Left cardiac atrium (tissue), 4 donors: Measurements from ENCODE around the gene SLIT3. TPM values are rescaled to one million over a fixed set of nuclear protein-coding genes. Genes with fewer than 3 reads are reported as not detected.
A peak's percentile ranks its signal among the peaks of the same experiment; 100 is the strongest.

ENCODE experiments used
- ATAC-seq, 2 donors: fragments of 200-7000 bp; cut with Tn5 transposase; one replicate each; pipeline ENCODE4 v1.9.1; 2020; ENCODE audit warnings: mild to moderate bottlenecking in 2 of 2, moderate library complexity in 2 of 2
- DNase-seq: peaks from one replicate; pipeline ENCODE4 v3.0.0-alpha.2; 2020
- intact Hi-C, 2 donors: fragments of 100-400 bp; cut with DNase I; formaldehyde crosslinking; loops; one replicate each; pipeline versions ENCODE4 v1.14.1 to v1.15.1; 2022 to 2023
- total RNA-seq, 2 donors: library from RNA; stranded (reverse); fragmentation: NEBNext Ultra II Directional; extraction: Animal tissue kit (Norgen Biotek cat#: 25700); gene quantifications; one replicate each; pipeline ENCODE4 v1.2.1, GENCODE V29; 2021
- donor health status: DM: no; HTN: yes; CAD: no.
- donor health status: DM: no; HTN: yes; CAD: no; lungs with severe emphysema.
- donor health status: DM: yes; HTN: yes; CAD: no.
- donor health status: Dilated cardiomyopathy.

Gene SLIT3
- total RNA-seq, 2 donors from 2014 or later, result 71.1 to 117 TPM

DNA sequence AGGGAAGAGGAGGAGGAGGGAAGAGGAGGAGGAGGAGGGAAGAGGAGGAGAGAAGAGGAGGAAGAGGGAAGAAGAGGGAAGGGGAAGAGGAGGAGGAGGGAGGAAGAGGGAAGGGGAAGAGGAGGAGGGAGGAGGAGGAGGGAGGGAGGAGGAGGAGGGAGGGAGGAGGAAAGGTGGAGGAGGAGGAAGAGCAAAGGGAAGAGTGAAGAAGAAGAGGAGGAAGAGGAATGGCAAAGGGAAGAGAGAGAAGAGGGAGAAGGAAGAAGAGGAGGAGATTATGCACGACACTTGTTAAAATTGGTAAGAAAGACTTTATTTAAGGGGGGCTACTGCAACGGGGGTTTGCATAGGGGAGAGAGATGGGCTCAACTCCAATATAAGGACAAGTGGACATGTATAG, 221.2 kb downstream of the SLIT3 start:
- intact Hi-C loops, result no loop called here
- ATAC-seq, result no peak

GRCh38 chr5:169074839-169075238, 226.1 kb downstream of the SLIT3 start:
- no peak for DNase-seq
- intact Hi-C loops, result no loop called here
- ATAC-seq, result no peak

More for the DNA sequence above, 221.2 kb downstream of the SLIT3 start:
- no peak for DNase-seq

GRCh38 chr5:169072233-169072632, 228.7 kb downstream of the SLIT3 start:
- ATAC-seq (no peak), DNase-seq (no peak)
- intact Hi-C loops, result no loop called here

DNA sequence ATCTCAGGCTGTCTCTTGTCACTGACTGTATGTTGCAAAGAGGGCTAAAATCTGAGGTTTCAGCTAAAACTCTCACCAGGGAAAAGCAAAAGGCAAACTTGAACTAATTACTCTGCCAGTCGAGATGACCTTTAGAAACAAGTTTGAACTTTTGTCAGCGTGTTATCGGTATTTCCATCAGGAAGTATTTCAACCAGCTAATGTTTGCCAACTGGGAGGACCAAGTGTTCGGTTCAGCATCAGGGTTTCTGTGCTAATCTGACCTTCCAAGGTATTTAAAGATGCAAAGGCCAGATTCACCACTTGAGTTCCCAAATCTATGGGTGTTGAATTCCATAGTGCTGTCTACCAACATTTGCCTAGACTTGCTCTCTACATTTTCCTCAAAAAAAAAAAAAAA, 230.5 kb downstream of the SLIT3 start:
- intact Hi-C loops, result no loop called here
- ATAC-seq, result no peak
- DNase-seq, result no peak

DNA sequence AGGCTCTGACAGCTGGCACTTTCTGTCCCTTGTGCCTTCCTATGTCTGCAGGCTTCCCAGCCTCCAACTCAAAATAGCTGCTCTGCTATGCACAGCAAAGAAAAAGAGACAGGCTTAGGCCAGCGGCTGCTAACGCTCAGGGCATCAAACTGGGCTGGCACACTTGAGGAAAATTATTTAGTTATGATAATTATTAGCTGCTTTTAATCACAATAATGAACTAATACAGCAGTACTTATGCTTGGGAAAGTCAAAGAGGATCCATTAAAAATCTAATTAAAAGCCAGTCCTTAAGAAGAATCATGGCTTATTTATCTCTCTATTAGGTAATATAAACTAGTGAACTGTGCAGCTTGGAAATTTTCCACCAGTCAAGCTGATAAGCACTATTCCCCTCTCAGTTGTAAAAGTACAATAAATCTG, 233.2 kb downstream of the SLIT3 start:
- intact Hi-C loops, result no loop called here
- DNase-seq, result no peak
- peak; percentile 46 to 53 for ATAC-seq

- DNase-seq, result no peak
- intact Hi-C loops, result no loop called here
- peak; percentile 9 to 73 for ATAC-seq
These were observed 235.5 kb downstream of the SLIT3 start for GRCh38 chr5:169065400-169065799.

GRCh38 chr5:169064093-169064492, 236.8 kb downstream of the SLIT3 start:
- ATAC-seq, result peak in 1 of 2 donors; percentile 32
- intact Hi-C loops, result no loop called here

DNA sequence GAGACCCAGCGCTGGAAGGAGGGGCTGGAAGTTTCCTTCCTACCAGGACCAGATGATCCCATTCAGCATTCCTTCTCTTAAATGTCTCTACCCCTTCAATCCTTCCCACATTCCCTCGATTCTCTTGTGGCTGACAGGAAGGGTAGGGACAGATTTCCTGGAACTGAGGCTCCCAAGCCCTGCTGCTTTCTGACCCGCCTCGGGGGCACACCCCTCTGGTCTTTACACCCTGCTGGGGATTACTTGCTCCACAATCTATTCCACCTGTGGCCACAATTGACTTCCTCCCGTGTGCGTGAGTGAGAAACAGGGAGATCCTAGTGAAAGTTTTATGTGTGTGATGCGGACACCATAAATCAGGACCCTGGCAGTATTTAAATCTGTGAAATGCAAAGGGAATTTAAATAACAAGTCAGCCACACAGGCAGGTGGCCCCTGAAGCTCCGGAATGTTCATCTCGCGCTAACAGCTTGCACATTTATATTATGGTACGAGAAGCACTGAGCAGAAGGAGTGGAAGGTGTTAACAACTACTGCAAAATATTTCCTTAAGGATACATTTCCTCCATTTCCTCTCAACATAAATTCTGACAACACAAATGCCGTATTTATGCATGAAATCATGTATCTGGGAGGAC, 237.5 kb downstream of the SLIT3 start:
- ATAC-seq (no peak), DNase-seq (no peak)
- intact Hi-C loops, result no loop called here

More at GRCh38 chr5:169064093-169064492, 236.8 kb downstream of the SLIT3 start:
- DNase-seq, result peak; percentile 50

GRCh38 chr5:169062690-169063089, 238.2 kb downstream of the SLIT3 start:
- no peak for DNase-seq
- intact Hi-C loops, result no loop called here
- no peak for ATAC-seq

DNA sequence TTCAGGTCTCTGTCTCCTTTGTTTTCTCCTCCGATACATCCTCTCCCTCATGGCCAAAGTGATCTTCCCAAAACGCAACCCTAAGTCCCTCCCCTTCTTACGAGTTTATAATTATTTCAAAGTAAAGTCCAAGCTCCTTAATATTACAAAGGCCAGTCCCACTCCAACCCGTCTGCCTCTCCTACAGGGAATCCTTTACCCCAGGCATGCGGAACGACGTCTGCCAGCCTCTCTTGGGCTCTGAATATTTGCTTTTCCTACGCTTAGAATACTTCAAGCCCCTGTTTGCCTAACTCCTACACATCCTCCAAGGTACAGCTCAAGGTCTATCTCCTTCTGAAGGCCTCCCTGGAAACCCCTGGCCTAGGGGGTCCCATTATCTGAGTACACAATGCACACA, 246.4 kb downstream of the SLIT3 start:
- DNase-seq, result no peak
- no peak for ATAC-seq
- intact Hi-C loops, result no loop called here

- DNase-seq (no peak), ATAC-seq (no peak)
- intact Hi-C loops, result no loop called here
These were observed 248.7 kb downstream of the SLIT3 start for GRCh38 chr5:169052207-169052606.

DNA sequence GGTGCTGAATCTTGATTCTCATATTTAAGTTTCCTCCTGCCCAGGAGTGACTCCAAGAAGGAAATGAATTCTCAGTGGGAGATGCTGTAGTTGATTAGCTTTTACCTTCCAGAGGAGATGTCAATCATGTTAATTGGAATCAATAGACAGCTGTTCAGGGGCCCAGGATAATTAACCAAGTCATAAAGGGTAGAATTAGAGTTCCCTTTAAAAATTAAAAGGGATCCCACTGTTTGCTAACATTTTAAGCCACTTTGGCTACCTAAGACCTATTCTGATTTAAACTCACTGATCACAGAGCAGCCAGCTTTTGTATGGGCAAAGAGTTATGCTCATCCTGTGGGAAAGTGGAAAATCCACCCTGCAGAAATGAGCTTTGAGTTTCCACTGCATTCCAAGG, 249.6 kb downstream of the SLIT3 start:
- intact Hi-C loops, result no loop called here
- ATAC-seq (no peak), DNase-seq (no peak)

DNA sequence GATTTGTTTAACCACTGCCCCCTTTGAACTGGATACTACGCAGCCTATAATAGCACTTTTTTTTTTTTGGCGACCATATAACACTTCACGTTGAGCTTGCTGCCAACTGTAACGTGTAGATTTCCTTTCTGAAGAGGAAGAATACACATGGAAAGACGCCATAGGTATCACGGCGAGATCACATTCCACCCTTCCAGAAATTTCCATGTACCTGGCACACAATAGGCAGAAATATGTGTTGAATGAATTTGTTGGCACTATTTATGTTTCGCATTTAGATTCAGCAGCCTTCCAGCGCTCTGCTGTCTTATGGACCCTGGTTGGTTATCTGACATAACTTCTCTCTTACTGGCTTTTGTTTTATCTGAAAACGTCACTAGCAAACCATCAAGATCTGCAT, 250.3 kb downstream of the SLIT3 start:
- intact Hi-C loops, result no loop called here
- DNase-seq, result no peak
- ATAC-seq, result no peak

- intact Hi-C loops, result no loop called here
- no peak for DNase-seq
- ATAC-seq, result peak; percentile 59 to 68
These were observed 250.8 kb downstream of the SLIT3 start for GRCh38 chr5:169050146-169050571.

DNA sequence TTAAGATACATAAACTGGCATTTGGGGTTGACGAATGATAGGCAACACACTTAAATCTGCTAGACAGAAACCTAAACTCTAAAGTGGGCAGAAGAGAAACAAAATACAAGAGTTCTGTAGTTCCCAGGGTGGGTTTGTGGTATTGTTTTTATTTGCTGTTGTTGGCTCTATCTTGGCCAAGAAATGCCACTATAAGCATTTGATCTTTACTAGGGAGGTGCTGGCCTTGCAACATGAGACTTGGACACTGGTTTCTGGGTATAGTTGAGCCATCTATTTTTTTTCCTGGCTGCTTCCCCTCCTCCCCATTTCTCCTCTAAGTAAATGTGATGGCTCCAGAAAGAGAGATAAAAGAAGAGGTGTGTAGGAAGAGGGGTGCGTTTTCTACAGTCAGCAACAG, 251.2 kb downstream of the SLIT3 start:
- DNase-seq, result no peak
- no peak for ATAC-seq
- intact Hi-C loops, result no loop called here

GRCh38 chr5:169048181-169049125, 252.5 kb downstream of the SLIT3 start:
- no peak for ATAC-seq
- intact Hi-C loops, result no loop called here
- no peak for DNase-seq

- ATAC-seq (no peak), DNase-seq (no peak)
- intact Hi-C loops, result no loop called here
These were observed 256.0 kb downstream of the SLIT3 start for GRCh38 chr5:169044962-169045361.

DNA sequence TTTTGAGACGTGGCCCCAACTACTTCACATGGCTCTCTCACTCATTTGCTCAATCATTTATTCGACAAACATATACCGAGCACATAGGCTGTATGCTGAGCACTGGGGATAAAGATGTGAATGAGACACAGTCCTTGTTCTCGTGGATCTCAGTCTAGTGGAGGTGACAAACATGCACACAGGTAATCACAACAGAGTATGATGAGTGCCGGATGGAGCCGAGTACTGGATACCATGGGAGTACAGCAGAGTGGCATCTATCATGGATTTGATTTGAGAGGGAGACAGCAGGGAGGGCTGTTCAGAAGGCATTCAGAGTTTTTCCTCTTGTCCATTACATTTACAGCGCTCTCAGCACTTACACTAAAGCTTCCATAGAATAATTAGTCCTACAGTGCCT, 259.8 kb downstream of the SLIT3 start:
- DNase-seq (no peak), ATAC-seq (no peak)
- intact Hi-C loops, result no loop called here

- intact Hi-C loops, result no loop called here
- no peak for ATAC-seq
- no peak for DNase-seq
These were observed 261.3 kb downstream of the SLIT3 start for GRCh38 chr5:169039592-169039991.

DNA sequence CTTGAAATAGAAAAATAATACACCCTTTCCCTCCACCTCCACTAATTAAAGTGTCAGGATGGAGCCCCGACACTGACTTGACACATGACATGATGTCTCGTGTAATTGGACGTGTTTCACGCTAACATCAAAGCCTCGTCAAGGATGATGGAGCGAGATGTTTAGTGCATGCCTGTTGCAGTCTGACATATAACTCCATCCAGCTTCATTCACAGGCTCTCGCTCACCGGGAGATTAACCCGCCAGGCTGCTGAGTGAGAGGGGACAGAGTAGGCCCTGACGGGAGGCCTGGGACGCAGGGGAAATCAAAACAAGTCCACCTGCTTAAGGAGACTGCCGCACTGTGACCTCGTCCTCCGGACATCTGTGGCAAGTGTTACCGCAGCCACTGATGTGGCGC, 263.5 kb downstream of the SLIT3 start:
- intact Hi-C loops, result no loop called here
- DNase-seq (no peak), ATAC-seq (no peak)
